GM21576 (cell line): ENCODE data around the gene PDK3.

ENCODE experiments used
- ATAC-seq: cut with Tn5 transposase; IDR thresholded peaks from one replicate; pipeline ENCODE4 v1.9.1; 2021; ENCODE audit warnings: mild to moderate bottlenecking, moderate library complexity; ENCODE audit not compliant: unreplicated experiment

Gene PDK3

GRCh38 chrX:24547961-24548360 lies 82.9 kb downstream of the PDK3 start:
- ATAC-seq = no peak

- ATAC-seq = no peak
Measured at GRCh38 chrX:24550166-24550565, 85.1 kb downstream of the PDK3 start.

GRCh38 chrX:24553011-24553410 lies 87.9 kb downstream of the PDK3 start:
- no peak for ATAC-seq

GRCh38 chrX:24561121-24561520 lies 96.0 kb downstream of the PDK3 start:
- ATAC-seq = no peak

- no peak for ATAC-seq
Measured at GRCh38 chrX:24563291-24564010, 98.4 kb downstream of the PDK3 start.

- no peak for ATAC-seq
Measured at GRCh38 chrX:24566240-24566639, 101.2 kb downstream of the PDK3 start.

- ATAC-seq = no peak
Measured at GRCh38 chrX:24567169-24567568, 102.1 kb downstream of the PDK3 start.

GRCh38 chrX:24574743-24575142 lies 109.7 kb downstream of the PDK3 start:
- no peak for ATAC-seq

GRCh38 chrX:24575496-24575895 lies 110.4 kb downstream of the PDK3 start:
- ATAC-seq = no peak

GRCh38 chrX:24577091-24577490 lies 112.0 kb downstream of the PDK3 start:
- no peak for ATAC-seq
